Prostate gland (tissue), 2 donors: ENCODE data around the gene POLDIP3.

Experiments
- CTCF ChIP-seq, 4 experiments: fragments of 200-600 bp in 2 of 4; fragments of 450-650 bp in 2 of 4; sonication (generic) in 2 of 4; IDR thresholded peaks; 1 replicate in 3 of 4; 2 replicates in 1 of 4; pipeline ENCODE4 v1.5.1; 2016 to 2019; ENCODE audit warnings: antibody characterized with exemption in 4 of 4, mild to moderate bottlenecking in 2 of 4, moderate library complexity in 2 of 4
- POLR2A ChIP-seq: fragments of 450-650 bp; IDR thresholded peaks from one replicate; pipeline ENCODE4 v1.6.1; 2016; ENCODE audit warnings: antibody characterized with exemption, mild to moderate bottlenecking
- POLR2AphosphoS5 ChIP-seq: sonication (generic); formaldehyde crosslinking; IDR thresholded peaks from one replicate; pipeline ENCODE4 v1.6.1; 2017; ENCODE audit warnings: antibody characterized with exemption

DNA sequence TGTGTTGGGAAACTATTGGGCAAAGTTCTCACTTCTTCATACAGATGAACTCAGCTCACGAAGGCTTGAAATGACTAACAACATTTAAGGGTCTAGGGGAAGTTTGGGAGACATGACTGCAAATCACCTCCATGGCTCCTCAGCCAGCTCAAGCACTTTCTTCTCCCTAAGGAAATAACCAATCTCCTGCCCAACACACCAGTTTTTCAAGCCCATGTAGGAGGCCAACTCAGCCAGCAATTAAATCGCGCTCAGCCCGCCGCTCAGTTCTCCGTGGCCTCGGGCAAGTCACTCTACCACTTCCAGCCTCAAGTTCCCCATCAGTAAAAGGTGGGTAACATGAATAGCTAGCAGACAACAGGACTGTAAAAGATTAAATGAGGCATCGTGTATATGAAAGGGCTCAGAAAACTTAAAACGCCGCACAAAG lies 796 bp downstream of the POLDIP3 start:
- no peak for TF ChIP-seq CTCF (IDR thresholded peaks at IDR 0.05)
- TF ChIP-seq POLR2A: no peak
- TF ChIP-seq POLR2AphosphoS5: no peak
